Measurements from ENCODE around the gene LCN9.

DNA sequence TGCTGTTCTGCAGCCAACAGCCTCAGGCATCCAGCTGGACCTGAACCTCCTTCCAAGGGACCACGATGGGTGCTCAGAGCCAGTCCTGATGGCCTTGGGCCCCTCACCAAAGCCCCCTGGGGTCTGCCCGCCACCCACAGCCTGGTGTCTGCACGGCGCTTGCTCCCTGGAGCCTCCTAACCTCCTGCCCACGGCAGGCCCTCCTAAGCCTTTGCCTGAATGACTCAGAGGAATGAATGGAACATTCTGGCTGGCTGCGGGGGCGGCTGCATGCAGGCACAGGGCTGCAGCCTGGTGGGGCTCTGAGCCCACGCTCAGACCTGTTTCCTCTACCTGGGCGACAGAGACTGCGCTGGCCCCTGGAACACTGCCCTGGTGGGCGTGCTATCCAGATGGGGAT is 29.3 kb downstream of the LCN9 start:
- TF ChIP-seq, protein P1, sequence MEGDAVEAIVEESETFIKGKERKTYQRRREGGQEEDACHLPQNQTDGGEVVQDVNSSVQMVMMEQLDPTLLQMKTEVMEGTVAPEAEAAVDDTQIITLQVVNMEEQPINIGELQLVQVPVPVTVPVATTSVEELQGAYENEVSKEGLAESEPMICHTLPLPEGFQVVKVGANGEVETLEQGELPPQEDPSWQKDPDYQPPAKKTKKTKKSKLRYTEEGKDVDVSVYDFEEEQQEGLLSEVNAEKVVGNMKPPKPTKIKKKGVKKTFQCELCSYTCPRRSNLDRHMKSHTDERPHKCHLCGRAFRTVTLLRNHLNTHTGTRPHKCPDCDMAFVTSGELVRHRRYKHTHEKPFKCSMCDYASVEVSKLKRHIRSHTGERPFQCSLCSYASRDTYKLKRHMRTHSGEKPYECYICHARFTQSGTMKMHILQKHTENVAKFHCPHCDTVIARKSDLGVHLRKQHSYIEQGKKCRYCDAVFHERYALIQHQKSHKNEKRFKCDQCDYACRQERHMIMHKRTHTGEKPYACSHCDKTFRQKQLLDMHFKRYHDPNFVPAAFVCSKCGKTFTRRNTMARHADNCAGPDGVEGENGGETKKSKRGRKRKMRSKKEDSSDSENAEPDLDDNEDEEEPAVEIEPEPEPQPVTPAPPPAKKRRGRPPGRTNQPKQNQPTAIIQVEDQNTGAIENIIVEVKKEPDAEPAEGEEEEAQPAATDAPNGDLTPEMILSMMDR (IDR thresholded peaks at IDR 0.05) = no peak
- TF ChIP-seq EZH2 (IDR thresholded peaks at IDR 0.05) (no peak), EZH2phosphoT487 (IDR thresholded peaks at IDR 0.05) (no peak)

All from neural progenitor cell (in vitro differentiated cells).